ENCODE results near the gene SBF2. TPM values are rescaled to one million over a fixed set of nuclear protein-coding genes. Genes with fewer than 3 reads are reported as not detected.
A peak's percentile ranks its signal among the peaks of the same experiment; 100 is the strongest.

SBF2 gene
- total and polyA plus RNA-seq, 9 of the 15 experiments (the other 6 are each of a cell fraction or from before 2014, with no cell fraction given) = 0.80 to 9.5 (median 5.0) TPM

GRCh38 chr11:9982796-9983579, 311.0 kb downstream of the SBF2 start (continued):
- TF ChIP-seq RAD21 (CRISPR knock-in tag; conservative IDR thresholded peaks at IDR 0.05 in 1 of 2, IDR thresholded peaks at IDR 0.05 in 1 of 2) (peak in 1 of 2 experiments; percentile 15; a peak in 2 of 4 replicates), NFE2L1 (tag; IDR thresholded peaks at IDR 0.05; ENCODE audit: borderline replicate concordance, low read depth) (peak; percentile 44; the same call in 1 of the 2 replicates), CXXC5 (CRISPR knock-in tag; IDR thresholded peaks at IDR 0.05) (peak; percentile 32; the same call in 1 of the 2 replicates), SRF (CRISPR knock-in tag; IDR thresholded peaks at IDR 0.05) (no peak), ZNF592 (IDR thresholded peaks at IDR 0.05) (0 out of 2 replicates have a peak, but pooled peaks have one; percentile 25), CBFA2T3 (IDR thresholded peaks at IDR 0.05) (peak; percentile 45), ZFX (CRISPR knock-in tag; IDR thresholded peaks at IDR 0.05) (peak; percentile 36; the same call in 1 of the 2 replicates), ZFP36 (IDR thresholded peaks at IDR 0.05; ENCODE audit: low read depth, low read length, partially characterized antibody) (peak; percentile 90), TRIM24 (IDR thresholded peaks at IDR 0.05) (peak; percentile 31 to 53; a peak in 1 of 4 replicates), CBFA2T2 (conservative IDR thresholded peaks at IDR 0.05) (peak; percentile 36), DPF2 (IDR thresholded peaks at IDR 0.05) (peak; percentile 49; the same call in 1 of the 2 replicates), ZNF280B (CRISPR knock-in tag; IDR thresholded peaks at IDR 0.05) (no peak), ZNF316 (IDR thresholded peaks at IDR 0.05) (peak; percentile 75), C11orf30 (IDR thresholded peaks at IDR 0.05; ENCODE audit: low read depth) (peak; percentile 78), DMBX1 (CRISPR knock-in tag; IDR thresholded peaks at IDR 0.05; ENCODE audit: borderline replicate concordance) (peak; percentile 41; the same call in 1 of the 2 replicates)
